HT-29 (cell line): ENCODE data around the gene TCF4. TPM values are rescaled to one million over a fixed set of nuclear protein-coding genes. Genes with fewer than 3 reads are reported as not detected.

Experiments used
- DNase-seq: peaks from one replicate; pipeline ENCODE4 v3.0.0-alpha.2; 2015; ENCODE audit warnings: low spot score
- total RNA-seq: library from RNA; depleted of rRNA; stranded (reverse); fragments of >200 nt; shearing (Covaris generic); gene quantifications from 2 replicates; pipeline ENCODE4 v1.2.3, GENCODE V29; 2014

Gene TCF4
- total RNA-seq, 1 experiment from 2014 or later, result 0.58 TPM

GRCh38 chr18:55390898-55391297 lies 197.1 kb downstream of the TCF4 start:
- no peak for DNase-seq

DNA sequence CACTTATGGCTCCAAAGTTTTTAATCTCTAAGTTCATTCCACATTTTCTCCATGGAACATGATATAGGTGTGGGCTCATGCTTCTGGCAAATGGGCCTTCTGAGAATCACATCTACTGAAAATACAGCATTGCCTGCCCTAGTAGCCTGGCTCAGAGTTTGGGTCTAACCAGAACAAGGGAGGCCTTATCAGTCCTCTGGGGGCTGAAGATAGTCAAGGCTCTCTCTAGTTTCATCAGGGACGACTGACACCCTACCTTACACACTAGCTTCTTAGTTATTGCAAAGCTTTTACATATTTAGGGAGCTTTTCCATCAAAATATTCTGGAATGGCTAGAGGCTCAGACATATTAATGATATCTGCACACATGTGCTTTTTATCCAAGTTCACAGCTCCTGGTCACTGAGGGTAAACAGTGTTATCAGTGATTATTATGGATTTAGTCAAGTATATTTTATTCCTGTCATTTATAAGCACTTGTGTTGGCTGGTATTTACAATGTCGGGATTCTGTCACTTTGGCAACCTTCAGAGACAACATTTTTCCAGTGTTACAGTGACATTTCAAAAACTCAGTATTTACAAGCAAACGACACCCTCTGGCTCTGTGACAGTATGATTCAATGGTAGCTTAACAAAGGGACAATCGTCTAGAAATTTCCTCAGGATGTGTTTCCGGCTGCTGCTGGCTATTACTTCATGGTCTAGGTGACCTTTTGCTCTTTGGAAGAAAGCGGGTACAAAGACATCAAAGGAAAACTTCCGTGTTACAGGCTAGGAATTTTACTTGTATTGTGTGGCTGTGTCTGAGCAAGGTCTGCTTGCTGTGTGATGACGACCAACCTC lies 200.6 kb downstream of the TCF4 start:
- peak; percentile 1 for DNase-seq

- no peak for DNase-seq
Measured at GRCh38 chr18:55386545-55386944, 201.4 kb downstream of the TCF4 start.

DNA sequence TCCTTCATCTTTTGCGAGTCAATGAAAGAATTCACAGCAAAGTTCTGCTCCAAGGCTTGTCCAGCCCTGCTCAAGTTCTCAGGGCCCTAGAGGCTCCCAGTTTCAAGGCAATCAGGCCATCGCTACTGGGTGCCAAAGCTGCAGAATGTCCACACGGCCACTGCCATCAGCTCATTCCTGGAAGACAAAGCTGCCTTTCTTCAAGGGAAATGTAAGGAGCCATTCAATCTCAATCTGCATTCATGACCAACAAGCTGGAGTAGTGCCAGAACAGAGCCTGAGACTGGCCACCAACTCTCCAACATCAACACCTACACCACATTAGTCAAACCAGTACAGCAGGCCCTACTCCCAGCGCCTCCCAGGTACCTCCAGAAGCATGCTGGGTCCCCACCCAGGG lies 202.2 kb downstream of the TCF4 start:
- no peak for DNase-seq

DNA sequence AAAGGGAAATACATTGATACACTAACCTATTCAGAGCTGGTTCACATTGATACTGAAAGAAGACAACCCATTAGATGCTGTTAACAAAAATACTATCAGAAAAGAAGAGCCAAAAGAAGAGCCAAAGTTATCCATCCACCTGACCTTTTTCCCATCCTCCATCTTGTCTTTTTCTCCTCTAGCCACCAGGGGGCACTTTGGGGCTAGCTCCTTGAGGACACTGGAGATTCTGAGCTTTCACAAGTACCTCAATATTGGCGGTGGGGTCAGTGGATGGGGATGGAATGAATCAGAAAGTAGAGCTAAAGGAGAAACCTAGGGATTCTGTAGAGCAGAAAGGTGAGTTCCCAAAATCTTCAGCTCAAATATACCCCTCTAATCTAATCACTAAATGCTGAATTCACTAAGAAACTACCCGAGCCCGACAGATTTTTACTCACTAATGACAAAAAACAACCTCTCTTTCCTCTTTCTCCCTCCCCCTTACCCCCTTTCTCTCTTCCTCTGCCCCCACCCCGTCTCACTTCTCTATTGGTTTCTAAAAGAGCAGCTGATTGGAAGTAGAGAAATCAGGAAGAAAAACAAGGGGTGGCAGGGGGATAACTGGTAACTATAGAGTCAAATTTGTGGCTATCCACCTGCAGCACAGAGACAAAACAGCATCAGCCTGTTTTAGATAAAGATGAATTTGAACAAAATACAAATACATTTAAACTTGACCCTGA lies 203.3 kb downstream of the TCF4 start:
- DNase-seq, result peak; percentile 14

- no peak for DNase-seq
Measured at GRCh38 chr18:55384115-55384514, 203.9 kb downstream of the TCF4 start.

DNA sequence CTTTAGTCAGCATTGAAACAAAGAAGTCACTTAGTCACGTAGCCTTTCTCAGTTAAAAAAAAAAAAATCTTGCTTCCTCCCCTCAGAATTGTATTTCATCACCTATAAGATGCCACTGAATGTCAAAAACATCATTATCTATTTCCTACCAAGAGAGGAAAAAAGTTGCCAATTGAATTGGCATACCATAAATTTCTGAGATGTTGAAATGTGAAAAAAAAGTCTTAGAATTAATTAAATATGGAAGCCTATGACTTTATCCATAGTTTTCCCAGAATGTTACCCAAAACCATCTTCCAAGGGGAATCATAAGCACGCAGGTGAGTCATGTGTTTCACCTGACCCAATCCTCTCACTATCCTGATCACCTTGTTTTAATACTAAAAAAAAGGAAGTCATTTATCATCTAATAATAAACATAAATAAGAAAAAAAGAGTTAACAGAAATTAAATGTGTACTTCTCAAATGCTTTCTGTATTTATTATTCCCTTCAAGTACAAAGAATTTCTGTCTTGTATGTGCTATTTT lies 205.7 kb downstream of the TCF4 start:
- no peak for DNase-seq

GRCh38 chr18:55381277-55381676 lies 206.7 kb downstream of the TCF4 start:
- no peak for DNase-seq

- no peak for DNase-seq
Measured at GRCh38 chr18:55380589-55380988, 207.4 kb downstream of the TCF4 start.

DNA sequence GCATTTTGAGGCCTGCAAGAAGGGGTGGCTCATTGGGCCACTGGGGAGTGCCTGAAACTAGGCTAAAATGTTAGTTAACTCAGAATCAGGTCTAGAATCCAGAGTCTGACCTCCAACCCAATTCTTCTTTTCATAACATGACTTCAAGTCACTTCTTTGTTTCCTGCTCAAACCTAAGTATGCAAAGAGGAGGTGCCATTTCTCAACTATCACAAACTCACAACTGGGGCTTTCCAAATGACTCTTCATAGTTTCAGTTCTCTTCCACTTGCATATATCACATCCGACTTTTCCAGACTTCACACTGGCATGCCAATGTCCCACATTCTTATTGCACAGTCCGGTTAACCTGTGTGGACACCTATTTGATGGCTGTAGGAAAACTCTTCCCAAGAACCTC lies 211.6 kb downstream of the TCF4 start:
- no peak for DNase-seq

GRCh38 chr18:55375930-55376329 lies 212.1 kb downstream of the TCF4 start:
- DNase-seq, result no peak

- DNase-seq, result no peak
Measured at GRCh38 chr18:55374741-55375140, 213.3 kb downstream of the TCF4 start.

- DNase-seq, result no peak
Measured at GRCh38 chr18:55372209-55372608, 215.8 kb downstream of the TCF4 start.

- DNase-seq, result no peak
Measured at GRCh38 chr18:55370936-55371335, 217.1 kb downstream of the TCF4 start.

GRCh38 chr18:55369346-55369745 lies 218.6 kb downstream of the TCF4 start:
- DNase-seq, result no peak

GRCh38 chr18:55365342-55365741 lies 222.7 kb downstream of the TCF4 start:
- DNase-seq, result no peak

DNA sequence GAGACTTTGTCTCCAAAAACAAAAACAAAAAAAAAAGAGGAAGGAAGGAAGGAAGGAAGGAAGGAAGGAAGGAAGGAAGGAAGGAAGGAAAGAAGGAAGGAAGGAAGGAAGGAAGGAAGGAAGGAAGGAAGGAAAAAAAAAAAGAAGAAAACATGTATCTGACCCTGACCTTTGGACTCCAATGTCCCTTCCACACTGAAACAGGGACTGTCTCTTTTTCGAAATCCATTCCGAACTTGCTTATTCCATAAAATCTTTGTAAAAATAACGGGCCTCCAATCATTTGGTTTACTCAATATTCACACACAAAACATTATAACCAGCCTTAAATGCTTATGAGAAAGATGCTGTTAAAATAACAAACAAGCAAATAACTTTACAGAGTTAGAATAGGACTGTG lies 225.7 kb downstream of the TCF4 start:
- DNase-seq, result no peak

GRCh38 chr18:55361492-55362250 lies 226.3 kb downstream of the TCF4 start:
- DNase-seq, result no peak

GRCh38 chr18:55360061-55360460 lies 227.9 kb downstream of the TCF4 start:
- no peak for DNase-seq

DNA sequence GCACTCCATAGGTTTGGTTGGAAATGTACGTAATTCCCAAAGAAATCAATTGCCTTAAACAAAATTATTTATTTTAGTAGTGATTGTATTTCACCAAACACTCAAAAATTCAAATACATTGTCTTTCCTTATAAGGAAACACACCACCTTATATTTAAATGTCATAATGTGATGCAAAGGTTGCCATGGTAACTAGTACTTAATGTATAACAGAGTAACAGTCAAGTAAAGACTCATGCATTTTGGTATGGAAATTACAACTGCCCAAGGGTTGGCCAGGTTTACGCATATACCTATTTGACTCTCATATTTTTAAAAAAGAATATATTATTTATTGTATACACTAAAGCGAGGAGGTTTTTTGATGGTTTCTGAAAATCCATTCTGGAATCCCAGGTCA lies 231.2 kb downstream of the TCF4 start:
- no peak for DNase-seq

- no peak for DNase-seq
Measured at GRCh38 chr18:55355223-55355622, 232.8 kb downstream of the TCF4 start.

- DNase-seq, result no peak
Measured at GRCh38 chr18:55354795-55355194, 233.2 kb downstream of the TCF4 start.
